ENCODE measurements around the gene LHFPL6.

DNA sequence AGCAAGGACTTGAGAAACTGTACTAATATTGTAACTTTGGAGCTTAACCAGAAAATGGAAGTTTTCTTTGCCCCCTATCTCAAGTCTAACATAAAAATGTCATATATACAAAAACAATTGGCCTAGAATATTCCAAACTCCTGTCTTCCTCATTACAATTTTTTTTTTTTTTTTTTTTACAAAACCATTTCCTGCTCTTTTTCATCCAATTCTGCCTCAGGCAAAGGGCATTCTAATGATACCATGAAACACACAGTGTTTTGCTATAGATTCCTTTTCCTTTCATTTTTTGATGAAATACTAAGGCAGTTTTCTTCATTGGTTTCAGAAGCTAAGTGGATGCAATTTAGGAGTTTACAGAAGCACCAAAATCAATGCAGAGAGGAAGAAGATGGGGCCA lies 119.7 kb downstream of the LHFPL6 start:
- TF ChIP-seq, protein P1, sequence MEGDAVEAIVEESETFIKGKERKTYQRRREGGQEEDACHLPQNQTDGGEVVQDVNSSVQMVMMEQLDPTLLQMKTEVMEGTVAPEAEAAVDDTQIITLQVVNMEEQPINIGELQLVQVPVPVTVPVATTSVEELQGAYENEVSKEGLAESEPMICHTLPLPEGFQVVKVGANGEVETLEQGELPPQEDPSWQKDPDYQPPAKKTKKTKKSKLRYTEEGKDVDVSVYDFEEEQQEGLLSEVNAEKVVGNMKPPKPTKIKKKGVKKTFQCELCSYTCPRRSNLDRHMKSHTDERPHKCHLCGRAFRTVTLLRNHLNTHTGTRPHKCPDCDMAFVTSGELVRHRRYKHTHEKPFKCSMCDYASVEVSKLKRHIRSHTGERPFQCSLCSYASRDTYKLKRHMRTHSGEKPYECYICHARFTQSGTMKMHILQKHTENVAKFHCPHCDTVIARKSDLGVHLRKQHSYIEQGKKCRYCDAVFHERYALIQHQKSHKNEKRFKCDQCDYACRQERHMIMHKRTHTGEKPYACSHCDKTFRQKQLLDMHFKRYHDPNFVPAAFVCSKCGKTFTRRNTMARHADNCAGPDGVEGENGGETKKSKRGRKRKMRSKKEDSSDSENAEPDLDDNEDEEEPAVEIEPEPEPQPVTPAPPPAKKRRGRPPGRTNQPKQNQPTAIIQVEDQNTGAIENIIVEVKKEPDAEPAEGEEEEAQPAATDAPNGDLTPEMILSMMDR (IDR thresholded peaks at IDR 0.05; ENCODE audit: borderline replicate concordance, extremely low read depth, low read length, poor library complexity, severe bottlenecking) = no peak
- no peak for TF ChIP-seq EZH2 (IDR thresholded peaks at IDR 0.05; ENCODE audit: borderline replicate concordance, low read depth, low read length, severe bottlenecking)
